H1 (cell line): Measurements from ENCODE around the gene ANAPC1. TPM values are rescaled to one million over a fixed set of nuclear protein-coding genes. Genes with fewer than 3 reads are reported as not detected.
"Not testable (repeated sequence)": the region's sequence is repeated elsewhere in the genome, so short reads cannot be mapped to it uniquely, and the experiment has no call there.

Experiments used
- CTCF ChIA-PET: fragments of 300-600 bp; sonication (Branson Sonifier 250); formaldehyde crosslinking; loops from one replicate; lab custom pipeline; 2021; ENCODE audit not compliant: partially characterized antibody; lab: Charles Lee
- POLR2A ChIA-PET: fragments of 300-600 bp; sonication (Branson Sonifier 250); formaldehyde crosslinking; loops from one replicate; lab custom pipeline; 2021; ENCODE audit warnings: inconsistent platforms; ENCODE audit not compliant: partially characterized antibody; lab: Charles Lee
- DNase-seq, 2 experiments: peaks; one replicate each; pipeline versions ENCODE4 v3.0.0 to v3.0.0-alpha.2; 2010 to 2022; ENCODE audit warnings: low spot score in 2 of 2, low read depth in 1 of 2, mixed read lengths in 1 of 2
- FAIRE-seq: peaks from 2 replicates; lab custom pipeline; 2011; peaks lifted over from hg19 to GRCh38; lab: Jason Lieb, UNC
- H2AFZ ChIP-seq: 2 replicates; pipeline ENCODE4 v1.8.1; 2012; ENCODE audit warnings: low read length, inconsistent platforms
- H2AK5ac ChIP-seq: 2 replicates; pipeline ENCODE4 v1.6.1; 2013; ENCODE audit warnings: low read depth, low read length
- H2BK120ac ChIP-seq: replicated peaks from 2 replicates; pipeline ENCODE3; 2013; ENCODE audit warnings: low read depth, low read length, inconsistent platforms
- H2BK12ac ChIP-seq: 2 replicates; pipeline ENCODE4 v1.6.1; 2013; ENCODE audit warnings: low read depth, low read length
- H2BK15ac ChIP-seq: 2 replicates; pipeline ENCODE4 v1.6.1; 2013; ENCODE audit warnings: low read length
- H2BK20ac ChIP-seq: 2 replicates; pipeline ENCODE4 v1.6.1; 2013; ENCODE audit warnings: low read length
- H2BK5ac ChIP-seq: 2 replicates; pipeline ENCODE4 v1.6.1; 2013; ENCODE audit warnings: low read depth, low read length
- H3K14ac ChIP-seq: 2 replicates; pipeline ENCODE4 v1.6.1; 2013; ENCODE audit warnings: inconsistent platforms; ENCODE audit not compliant: insufficient read length
- H3K18ac ChIP-seq: 2 replicates; pipeline ENCODE4 v1.6.1; 2013; ENCODE audit warnings: low read length; ENCODE audit errors: extremely low read depth
- H3K23ac ChIP-seq: 2 replicates; pipeline ENCODE4 v1.6.1; 2013; ENCODE audit warnings: inconsistent platforms; ENCODE audit not compliant: insufficient read length
- H3K23me2 ChIP-seq: 2 replicates; pipeline ENCODE4 v1.6.1; 2013; ENCODE audit warnings: low read depth, low read length
- H3K27ac ChIP-seq: 2 replicates; pipeline ENCODE4 v1.6.1; 2011; ENCODE audit warnings: low read depth, low read length, inconsistent platforms
- H3K27me3 ChIP-seq, 4 experiments: replicated peaks in 1 of 4; 1 replicate in 1 of 4; 2 replicates in 3 of 4; pipeline versions ENCODE4 v1.6.1 to v1.8.1; 2011 to 2013; ENCODE audit warnings: low read length in 3 of 4, mild to moderate bottlenecking in 3 of 4, inconsistent platforms in 2 of 4, mixed read lengths in 2 of 4, moderate library complexity in 1 of 4; ENCODE audit not compliant: control insufficient read depth in 3 of 4, insufficient read depth in 3 of 4; ENCODE audit errors: extremely low read depth in 1 of 4
- H3K36me3 ChIP-seq, 4 experiments: 2 replicates each; pipeline versions ENCODE4 v1.6.1 to v1.8.1; 2011 to 2013; ENCODE audit warnings: mild to moderate bottlenecking in 4 of 4, low read length in 3 of 4, moderate library complexity in 2 of 4, control low read depth in 1 of 4, inconsistent platforms in 1 of 4; ENCODE audit not compliant: insufficient read depth in 4 of 4, control insufficient read depth in 2 of 4
- H3K4ac ChIP-seq: replicated peaks from 2 replicates; pipeline ENCODE3; 2013; ENCODE audit warnings: low read length, low read depth, mixed read lengths, inconsistent platforms; ENCODE audit not compliant: insufficient read length
- H3K4me1 ChIP-seq, 4 experiments: replicated peaks in 1 of 4; 1 replicate in 1 of 4; 2 replicates in 3 of 4; pipeline versions ENCODE4 v1.6.1 to v1.8.1; 2011 to 2013; ENCODE audit warnings: low read length in 3 of 4, inconsistent platforms in 2 of 4, mixed read lengths in 1 of 4; ENCODE audit not compliant: insufficient read depth in 4 of 4, control insufficient read depth in 3 of 4
- H3K4me2 ChIP-seq, 2 experiments: 2 replicates each; pipeline versions ENCODE4 v1.6.1 to v1.8.1; 2011 to 2013; ENCODE audit warnings: low read depth in 2 of 2, low read length in 2 of 2, control low read depth in 1 of 2, inconsistent platforms in 1 of 2, mild to moderate bottlenecking in 1 of 2; ENCODE audit not compliant: insufficient read depth in 1 of 2
- H3K4me3 ChIP-seq, 4 experiments: fragments of 200-600, 300-600 bp in 1 of 4; sonication (generic), shearing (Covaris generic), sonication (Bioruptor Twin) in 1 of 4; 2 replicates each; pipeline versions ENCODE4 v1.5.1 to v1.8.1; 2011 to 2016; ENCODE audit warnings: low read length in 4 of 4, low read depth in 3 of 4, control low read depth in 2 of 4, inconsistent platforms in 2 of 4, mild to moderate bottlenecking in 2 of 4, mixed read lengths in 1 of 4, moderate library complexity in 1 of 4; ENCODE audit not compliant: insufficient read depth in 2 of 4; ENCODE audit errors: extremely low read depth in 1 of 4
- H3K56ac ChIP-seq: replicated peaks from 2 replicates; pipeline ENCODE3; 2013; ENCODE audit warnings: low read depth, mild to moderate bottlenecking, mixed read lengths, low read length, inconsistent platforms; ENCODE audit not compliant: insufficient read length
- H3K79me1 ChIP-seq: 2 replicates; pipeline ENCODE4 v1.6.1; 2013; ENCODE audit warnings: low read depth, low read length, control low read depth
- H3K79me2 ChIP-seq, 2 experiments: 2 replicates each; pipeline versions ENCODE4 v1.6.1 to v1.8.1; 2012 to 2013; ENCODE audit warnings: low read length in 2 of 2, mild to moderate bottlenecking in 2 of 2, inconsistent platforms in 1 of 2; ENCODE audit not compliant: insufficient read depth in 2 of 2, control insufficient read depth in 1 of 2
- H3K9ac ChIP-seq, 4 experiments: replicated peaks in 1 of 4; 1 replicate in 1 of 4; 2 replicates in 3 of 4; pipeline versions ENCODE4 v1.6.1 to v1.8.1; 2011 to 2013; ENCODE audit warnings: low read depth in 3 of 4, low read length in 3 of 4, control low read depth in 2 of 4, mild to moderate bottlenecking in 2 of 4, moderate library complexity in 2 of 4, inconsistent platforms in 1 of 4; ENCODE audit errors: extremely low read depth in 1 of 4
- H3K9me3 ChIP-seq, 2 experiments: 2 replicates each; pipeline versions ENCODE4 v1.6.1 to v1.8.1; 2012 to 2013; ENCODE audit warnings: mild to moderate bottlenecking in 2 of 2, moderate library complexity in 2 of 2, control low read depth in 1 of 2, inconsistent platforms in 1 of 2, low read depth in 1 of 2, low read length in 1 of 2, mixed read lengths in 1 of 2; ENCODE audit not compliant: insufficient read depth in 2 of 2
- H4K20me1 ChIP-seq, 2 experiments: replicated peaks in 1 of 2; 2 replicates each; pipeline versions ENCODE3 to v1.8.1; 2011 to 2013; ENCODE audit warnings: inconsistent platforms in 2 of 2, low read length in 2 of 2, mild to moderate bottlenecking in 1 of 2; ENCODE audit not compliant: insufficient read depth in 2 of 2, control insufficient read depth in 1 of 2
- H4K5ac ChIP-seq: 2 replicates; pipeline ENCODE4 v1.6.1; 2013; ENCODE audit warnings: low read length, low read depth, mixed read lengths, inconsistent platforms; ENCODE audit not compliant: insufficient read length
- H4K8ac ChIP-seq: 2 replicates; pipeline ENCODE4 v1.8.0; 2013; ENCODE audit warnings: mild to moderate bottlenecking, moderate library complexity, low read length, inconsistent platforms; ENCODE audit not compliant: insufficient read depth; ENCODE audit errors: extremely low read depth
- H4K91ac ChIP-seq: replicated peaks from 2 replicates; pipeline ENCODE3; 2013; ENCODE audit warnings: low read length, mixed read lengths, inconsistent platforms; ENCODE audit not compliant: insufficient read length
- WGBS, 2 experiments: shearing (Covaris generic) in 1 of 2; methylation state at CpG; one replicate each; pipeline versions ENCODE4 v1.1.6 to v1.1.7; 2013 to 2015; ENCODE audit warnings: low lambda C conversion rate in 2 of 2, mixed read lengths in 2 of 2, inconsistent platforms in 1 of 2, low coverage in 1 of 2, missing lambda C conversion rate in 1 of 2; ENCODE audit not compliant: insufficient replicate concordance in 2 of 2, insufficient coverage in 1 of 2, insufficient read length in 1 of 2; ENCODE audit errors: extremely low coverage in 1 of 2, missing lambda C conversion rate in 1 of 2; 5-methylcytosine and 5-hydroxymethylcytosine counted together
- polyA plus RNA-seq, 7 experiments: library from polyadenylated mRNA; depleted of rRNA in 3 of 7; stranded (reverse) in 5 of 7; unstranded in 2 of 7; fragments of >200 nt in 5 of 7; fragments of 200-250 nt in 2 of 7; gene quantifications; 1 replicate in 5 of 7; 2 replicates in 1 of 7; 4 replicates in 1 of 7; pipeline versions ENCODE4 v1.2.1 to v1.2.3, GENCODE V29; 2011 to 2013; ENCODE audit warnings: missing spikeins in 2 of 7, mixed read lengths in 2 of 7
- total RNA-seq: library from RNA; stranded (reverse); fragmentation: NEBNext Ultra II Directional; extraction: Animal tissue kit (Norgen Biotek cat#: 25700); gene quantifications from 2 replicates; pipeline ENCODE4 v1.2.1, GENCODE V29; 2021

Gene ANAPC1
- total and polyA plus RNA-seq, 2 of the 8 experiments (the other 6 are each of a cell fraction or from before 2014, with no cell fraction given), result 46.6 to 107 TPM

DNA sequence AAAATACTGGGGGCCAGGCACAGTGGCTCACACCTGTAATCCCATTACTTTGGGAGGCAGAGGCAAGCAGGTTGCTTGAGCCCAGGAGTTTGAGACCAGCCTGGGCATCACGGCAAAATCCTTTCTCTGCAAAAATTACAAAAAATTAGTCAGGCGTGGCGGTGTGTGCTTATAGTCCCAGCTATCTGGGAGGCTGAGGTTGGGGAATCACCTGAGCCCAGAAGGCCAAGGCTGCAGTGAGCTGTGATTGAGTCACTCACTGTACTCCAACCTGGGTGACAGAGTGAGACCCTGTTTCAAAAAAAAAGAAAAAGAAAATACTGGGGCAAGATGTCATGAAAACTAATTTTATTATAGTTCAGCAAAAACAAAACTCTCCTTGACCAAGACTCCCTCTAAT, 24.0 kb downstream of the ANAPC1 start:
- H3K23ac ChIP-seq, H3K9me3 ChIP-seq, H4K20me1 ChIP-seq, H2BK15ac ChIP-seq, H2AK5ac ChIP-seq, H3K18ac ChIP-seq, H3K79me2 ChIP-seq, H3K14ac ChIP-seq, H2BK5ac ChIP-seq, H3K4ac ChIP-seq, H3K9ac ChIP-seq, H3K79me1 ChIP-seq, H2BK20ac ChIP-seq, H3K23me2 ChIP-seq, H2AFZ ChIP-seq, H3K4me2 ChIP-seq, H3K4me1 ChIP-seq, H3K27ac ChIP-seq, H2BK12ac ChIP-seq, CTCF ChIA-PET, H2BK120ac ChIP-seq, H3K56ac ChIP-seq, H4K5ac ChIP-seq, H4K8ac ChIP-seq, POLR2A ChIA-PET, H3K27me3 ChIP-seq, H4K91ac ChIP-seq, FAIRE-seq, DNase-seq, H3K4me3 ChIP-seq: not testable (repeated sequence)
- WGBS, 2 experiments, result 70% methylated on average over 3 of the region's 3 CpGs; no CpG with 5 or more reads in 1 of the 2 experiments
- H3K36me3 ChIP-seq, result peaks cover 0 to 33% (median 13%) of the 10 kb centered on the region in 4 experiments; a peak in 3 of 8 replicates

DNA sequence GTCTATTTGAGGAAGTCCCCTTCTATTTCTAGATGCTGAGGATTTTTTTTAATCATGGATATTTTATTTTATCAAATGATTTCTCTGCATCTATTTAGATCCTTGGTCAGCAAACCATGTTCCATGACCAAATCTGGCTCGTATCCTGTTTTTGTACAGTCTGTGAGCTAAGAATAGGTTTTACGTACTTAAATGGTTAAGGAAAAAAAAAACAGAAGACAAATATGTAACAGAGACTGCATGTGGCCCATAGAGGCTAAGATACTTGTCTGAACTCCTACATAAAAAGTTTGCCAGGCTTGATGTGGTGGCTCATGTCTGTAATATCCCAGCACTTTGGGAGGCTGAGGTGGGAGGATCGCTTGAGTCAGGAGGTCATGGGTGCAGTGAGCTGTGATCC, 31.4 kb downstream of the ANAPC1 start:
- H3K9ac ChIP-seq, H3K79me2 ChIP-seq, H3K4me2 ChIP-seq, H4K20me1 ChIP-seq, POLR2A ChIA-PET, H3K56ac ChIP-seq, H2BK20ac ChIP-seq, H3K18ac ChIP-seq, H2BK120ac ChIP-seq, H2AK5ac ChIP-seq, H2BK5ac ChIP-seq, FAIRE-seq, H3K23ac ChIP-seq, H3K4me1 ChIP-seq, H4K8ac ChIP-seq, H2BK15ac ChIP-seq, H3K9me3 ChIP-seq, H3K27ac ChIP-seq, H3K14ac ChIP-seq, H3K23me2 ChIP-seq, DNase-seq, H3K27me3 ChIP-seq, H4K5ac ChIP-seq, H2BK12ac ChIP-seq, H3K4me3 ChIP-seq, H3K79me1 ChIP-seq, H4K91ac ChIP-seq, H2AFZ ChIP-seq, CTCF ChIA-PET, H3K4ac ChIP-seq: not testable (repeated sequence)
- WGBS, 2 experiments, result 86% methylated on average over 3 of the region's 3 CpGs; no CpG with 5 or more reads in 1 of the 2 experiments
- H3K36me3 ChIP-seq, result peaks cover 2 to 29% (median 12%) of the 10 kb centered on the region in 4 experiments; a peak in 3 of 8 replicates
